ENCODE measurements around the gene TRABD. TPM values are rescaled to one million over a fixed set of nuclear protein-coding genes. Genes with fewer than 3 reads are reported as not detected.

The TRABD gene
- total RNA-seq, 1 experiment from 2014 or later = 57.3 TPM

- intact Hi-C loops (cut with micrococcal nuclease; ENCODE audit: unreplicated experiment) = no loop called here
- no TSS peak for BruUV-seq (replicated peaks)
These were observed 46.7 kb upstream of the TRABD start for GRCh38 chr22:50138988-50139387.

GRCh38 chr22:50139843-50140415 lies 45.8 kb upstream of the TRABD start:
- CTCF ChIA-PET = no interaction called here
- intact Hi-C loops (cut with micrococcal nuclease; ENCODE audit: unreplicated experiment) = loop anchor here (10.0 kb wide), 1 partner anchor 205 kb away; no protein-coding TSS in a partner anchor
- DNase-seq = no peak
- Mint-ChIP-seq H3K4me1 (ENCODE audit: low read depth, unreplicated experiment) (peaks cover 8% of the 10 kb centered on the region), H3K36me3 (ENCODE audit: insufficient read depth, unreplicated experiment) (no peaks in the 10 kb centered on the region), H3K9me3 (ENCODE audit: low read depth, unreplicated experiment) (no peaks in the 10 kb centered on the region), H3K27me3 (ENCODE audit: unreplicated experiment) (peaks cover 55% of the 10 kb centered on the region), H3K27ac (ENCODE audit: unreplicated experiment) (no peak overlapping the region), H3K4me3 (ENCODE audit: low read depth, unreplicated experiment) (no peak overlapping the region)
- BruUV-seq (replicated peaks) = no TSS peak
- TF ChIP-seq CTCF (IDR thresholded peaks at IDR 0.05; ENCODE audit: unreplicated experiment) = no peak

More at GRCh38 chr22:50138988-50139387, 46.7 kb upstream of the TRABD start:
- no peak for TF ChIP-seq CTCF (IDR thresholded peaks at IDR 0.05; ENCODE audit: unreplicated experiment)
- DNase-seq = no peak
- Mint-ChIP-seq H3K27me3 (ENCODE audit: unreplicated experiment) (peaks cover 47% of the 10 kb centered on the region), H3K4me1 (ENCODE audit: low read depth, unreplicated experiment) (peaks cover 8% of the 10 kb centered on the region), H3K4me3 (ENCODE audit: low read depth, unreplicated experiment) (no peak overlapping the region), H3K9me3 (ENCODE audit: low read depth, unreplicated experiment) (no peaks in the 10 kb centered on the region), H3K36me3 (ENCODE audit: insufficient read depth, unreplicated experiment) (no peaks in the 10 kb centered on the region), H3K27ac (ENCODE audit: unreplicated experiment) (no peak overlapping the region)
- CTCF ChIA-PET = interaction anchor here (0.8 kb wide), 1 partner anchor 203 kb away, joined by 3 read pairs; no protein-coding TSS in a partner anchor

- no peak for DNase-seq
- Mint-ChIP-seq H3K4me1 (ENCODE audit: low read depth, unreplicated experiment) (peaks cover 8% of the 10 kb centered on the region), H3K9me3 (ENCODE audit: low read depth, unreplicated experiment) (no peaks in the 10 kb centered on the region), H3K4me3 (ENCODE audit: low read depth, unreplicated experiment) (no peak overlapping the region), H3K27me3 (ENCODE audit: unreplicated experiment) (peaks cover 62% of the 10 kb centered on the region), H3K27ac (ENCODE audit: unreplicated experiment) (no peak overlapping the region), H3K36me3 (ENCODE audit: insufficient read depth, unreplicated experiment) (no peaks in the 10 kb centered on the region)
- intact Hi-C loops (cut with micrococcal nuclease; ENCODE audit: unreplicated experiment) = loop anchor here (10.0 kb wide), 1 partner anchor 206 kb away; no protein-coding TSS in a partner anchor
- CTCF ChIA-PET = no interaction called here
- no TSS peak for BruUV-seq (replicated peaks)
- no peak for TF ChIP-seq CTCF (IDR thresholded peaks at IDR 0.05; ENCODE audit: unreplicated experiment)
These were observed 45.1 kb upstream of the TRABD start for GRCh38 chr22:50140615-50141014.

GRCh38 chr22:50141462-50141861 lies 44.3 kb upstream of the TRABD start:
- intact Hi-C loops (cut with micrococcal nuclease; ENCODE audit: unreplicated experiment) = loop anchor here (10.0 kb wide), 1 partner anchor 207 kb away; no protein-coding TSS in a partner anchor
- Mint-ChIP-seq H3K9me3 (ENCODE audit: low read depth, unreplicated experiment) (no peaks in the 10 kb centered on the region), H3K4me1 (ENCODE audit: low read depth, unreplicated experiment) (peaks cover 9% of the 10 kb centered on the region), H3K27ac (ENCODE audit: unreplicated experiment) (no peak overlapping the region), H3K36me3 (ENCODE audit: insufficient read depth, unreplicated experiment) (no peaks in the 10 kb centered on the region), H3K27me3 (ENCODE audit: unreplicated experiment) (peaks cover 63% of the 10 kb centered on the region), H3K4me3 (ENCODE audit: low read depth, unreplicated experiment) (no peak overlapping the region)
- BruUV-seq (replicated peaks) = no TSS peak
- no peak for TF ChIP-seq CTCF (IDR thresholded peaks at IDR 0.05; ENCODE audit: unreplicated experiment)
- no peak for DNase-seq
- CTCF ChIA-PET = no interaction called here

Measured in Calu3 (cell line).